GM12874 (cell line): ENCODE results near the gene SMIM44.

ENCODE experiments used
- TF ChIP-seq, protein P1 (sequence below): IDR thresholded peaks from 2 replicates; pipeline ENCODE4 v1.5.1; 2011; ENCODE audit warnings: low read depth, mild to moderate bottlenecking, control low read depth, low read length, moderate library complexity; ENCODE audit not compliant: insufficient read depth

The SMIM44 gene

DNA sequence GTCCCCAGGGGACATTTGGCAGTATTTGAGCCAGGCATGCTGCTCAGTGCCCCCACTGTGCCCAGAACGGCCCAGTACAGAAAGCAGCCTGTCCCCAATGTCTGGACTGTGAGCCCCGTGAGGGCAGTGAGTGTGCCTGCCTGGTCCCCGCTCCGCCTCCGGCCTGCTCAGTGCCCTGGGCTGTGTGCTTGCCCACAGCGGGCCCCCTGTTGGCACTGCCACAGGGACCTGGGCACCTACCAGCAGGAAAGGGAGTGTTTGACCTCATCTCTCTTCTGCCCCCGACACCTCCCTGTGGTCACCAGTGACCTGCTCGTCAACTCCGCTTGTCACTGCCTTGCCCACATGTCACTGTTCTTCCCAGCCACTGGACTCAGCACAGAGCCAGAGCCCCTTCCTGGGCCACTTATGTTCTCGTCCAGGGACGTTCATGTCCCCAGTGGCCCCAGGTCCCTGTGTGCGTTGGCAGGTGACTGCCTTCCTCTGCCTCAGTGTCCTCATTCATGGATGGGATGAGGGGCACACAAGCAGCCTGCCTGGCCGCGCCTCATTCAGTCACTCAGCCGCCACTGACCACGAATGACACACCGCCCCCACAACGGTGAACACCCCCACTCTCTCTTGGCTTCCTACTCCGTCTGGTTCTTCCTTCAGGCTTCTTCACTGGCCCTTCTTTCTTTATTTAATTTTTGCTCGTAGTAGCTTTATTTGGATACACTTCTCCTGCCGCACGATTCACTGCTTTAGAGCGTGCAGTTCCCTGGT, 25.7 kb upstream of the SMIM44 start:
- TF ChIP-seq, protein P1, sequence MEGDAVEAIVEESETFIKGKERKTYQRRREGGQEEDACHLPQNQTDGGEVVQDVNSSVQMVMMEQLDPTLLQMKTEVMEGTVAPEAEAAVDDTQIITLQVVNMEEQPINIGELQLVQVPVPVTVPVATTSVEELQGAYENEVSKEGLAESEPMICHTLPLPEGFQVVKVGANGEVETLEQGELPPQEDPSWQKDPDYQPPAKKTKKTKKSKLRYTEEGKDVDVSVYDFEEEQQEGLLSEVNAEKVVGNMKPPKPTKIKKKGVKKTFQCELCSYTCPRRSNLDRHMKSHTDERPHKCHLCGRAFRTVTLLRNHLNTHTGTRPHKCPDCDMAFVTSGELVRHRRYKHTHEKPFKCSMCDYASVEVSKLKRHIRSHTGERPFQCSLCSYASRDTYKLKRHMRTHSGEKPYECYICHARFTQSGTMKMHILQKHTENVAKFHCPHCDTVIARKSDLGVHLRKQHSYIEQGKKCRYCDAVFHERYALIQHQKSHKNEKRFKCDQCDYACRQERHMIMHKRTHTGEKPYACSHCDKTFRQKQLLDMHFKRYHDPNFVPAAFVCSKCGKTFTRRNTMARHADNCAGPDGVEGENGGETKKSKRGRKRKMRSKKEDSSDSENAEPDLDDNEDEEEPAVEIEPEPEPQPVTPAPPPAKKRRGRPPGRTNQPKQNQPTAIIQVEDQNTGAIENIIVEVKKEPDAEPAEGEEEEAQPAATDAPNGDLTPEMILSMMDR: no peak

DNA sequence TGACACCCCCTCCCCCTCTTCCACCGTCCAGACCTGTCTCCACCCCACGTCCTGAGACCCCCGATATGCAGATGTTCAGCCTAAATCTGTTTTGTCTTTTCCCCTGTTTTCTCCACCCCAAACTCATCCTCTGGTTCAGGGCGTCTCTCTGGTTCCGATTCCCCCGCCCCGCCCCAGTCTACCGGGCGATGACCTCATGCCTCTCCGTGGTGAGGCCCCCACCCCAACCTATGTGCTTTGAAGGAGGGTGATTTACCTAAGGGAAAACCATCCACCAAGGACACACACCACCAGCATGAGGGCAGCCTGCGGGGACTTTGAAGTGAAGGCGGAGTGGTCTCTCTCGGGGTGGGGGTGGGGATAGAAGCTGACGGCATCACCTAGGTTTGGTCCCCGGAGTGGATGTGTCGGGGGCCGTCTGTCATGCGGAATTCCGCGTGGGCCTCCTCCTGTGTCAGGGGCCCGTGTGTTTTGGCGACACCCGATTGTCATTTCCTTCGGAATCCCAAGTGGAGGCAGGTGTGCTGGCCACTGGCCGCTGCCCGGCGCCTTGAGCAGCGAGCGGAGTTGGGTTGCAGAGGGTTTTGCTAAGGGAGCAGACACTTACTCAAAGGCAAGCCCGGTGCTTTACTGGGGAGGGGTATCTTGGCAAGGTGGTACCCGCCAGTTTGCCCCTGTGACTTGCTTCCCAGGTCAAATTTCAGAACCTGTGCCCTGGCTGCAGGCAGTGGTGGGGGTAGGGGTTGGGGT, 24.3 kb upstream of the SMIM44 start:
- TF ChIP-seq, protein P1: no peak

DNA sequence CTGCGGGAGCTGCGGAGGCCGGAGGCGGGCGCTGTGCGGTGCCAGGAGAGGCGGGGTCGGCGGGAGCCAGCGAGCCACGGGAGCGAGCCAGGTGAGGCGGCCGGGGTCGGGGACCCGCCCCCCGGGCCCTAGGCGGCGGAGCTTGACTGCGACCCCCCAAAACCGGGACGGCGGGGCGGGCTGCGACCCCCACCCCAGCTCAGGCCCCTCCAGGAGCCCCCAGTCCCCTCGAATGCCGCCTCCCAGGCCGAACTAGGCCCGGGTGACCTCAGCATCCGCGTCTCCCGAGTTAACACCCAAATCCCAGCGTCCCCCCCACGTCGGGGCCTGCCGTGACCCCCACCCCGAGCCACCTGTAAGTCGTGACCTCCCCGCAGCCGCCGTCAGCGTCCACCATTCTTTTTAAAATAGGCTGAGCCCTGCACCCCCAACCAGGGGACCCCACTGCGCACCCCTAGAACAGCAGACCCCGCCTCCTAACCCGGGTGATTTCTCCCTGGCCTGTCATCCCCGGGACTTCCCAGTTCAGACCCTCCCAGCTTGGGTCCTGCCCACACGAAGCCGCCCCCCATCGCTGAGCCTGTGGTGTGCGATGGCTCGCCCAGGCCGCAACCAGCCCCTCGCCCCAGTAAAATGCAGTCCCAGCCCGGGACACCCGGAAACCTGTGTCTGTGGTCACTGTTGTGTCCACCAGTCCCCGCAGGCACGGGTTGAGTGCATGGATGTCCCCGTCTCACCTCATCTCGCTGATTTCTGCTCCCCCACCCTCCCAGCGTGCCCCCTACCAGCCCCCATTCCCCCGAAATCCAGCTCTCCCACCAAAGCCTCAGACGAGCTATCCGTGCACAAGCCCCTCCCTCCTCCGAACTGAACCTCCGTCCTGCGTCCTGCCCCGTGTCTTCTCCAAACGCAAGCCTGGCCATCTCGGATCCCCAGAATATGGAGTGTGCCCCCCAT, 23.4 kb upstream of the SMIM44 start:
- TF ChIP-seq, protein P1: no peak

DNA sequence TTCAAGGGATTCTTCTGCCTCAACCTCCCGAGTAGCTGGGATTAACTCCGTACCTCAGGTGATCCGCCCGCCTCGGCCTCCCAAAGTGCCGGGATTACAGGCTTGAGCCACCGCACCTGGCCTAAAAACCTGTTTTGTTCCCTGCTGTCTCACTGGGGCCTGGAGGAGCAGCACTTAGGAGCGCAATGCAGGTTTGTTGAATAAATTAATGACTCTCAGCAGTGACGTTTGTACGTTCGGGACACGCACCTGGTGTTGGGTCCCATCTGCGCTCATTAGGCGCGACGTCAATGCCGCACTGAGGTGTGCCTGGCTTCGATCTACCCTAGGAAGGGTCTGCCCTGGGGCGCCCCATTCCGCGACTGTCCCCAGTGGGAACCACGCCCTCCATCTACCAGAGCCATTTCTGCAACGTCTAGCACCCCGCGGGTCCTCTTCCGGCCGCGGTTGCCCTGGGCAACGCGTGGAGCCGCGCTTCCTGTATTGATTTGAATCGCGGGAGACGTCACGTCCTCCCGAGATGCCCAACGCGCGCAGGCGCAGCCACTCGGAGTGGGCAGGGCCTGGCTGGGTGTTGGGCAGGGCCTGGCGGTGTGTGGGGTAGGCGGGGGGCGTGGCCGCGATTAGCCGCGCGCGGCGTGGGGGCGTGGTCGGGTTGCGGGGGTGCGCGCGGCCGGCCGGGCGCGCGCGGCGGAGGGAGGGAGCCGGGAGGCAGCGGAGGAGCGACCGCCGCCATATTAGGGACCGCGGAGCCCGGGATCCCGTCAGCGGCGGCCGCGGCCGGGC, 22.6 kb upstream of the SMIM44 start, which contains the start of gene FZR1:
FZR1 (plus strand) TSS at position 714 of the 786 bp plus-strand sequence. CDS start 16,679 bp downstream, outside the sequence.
- TF ChIP-seq, protein P1: no peak

DNA sequence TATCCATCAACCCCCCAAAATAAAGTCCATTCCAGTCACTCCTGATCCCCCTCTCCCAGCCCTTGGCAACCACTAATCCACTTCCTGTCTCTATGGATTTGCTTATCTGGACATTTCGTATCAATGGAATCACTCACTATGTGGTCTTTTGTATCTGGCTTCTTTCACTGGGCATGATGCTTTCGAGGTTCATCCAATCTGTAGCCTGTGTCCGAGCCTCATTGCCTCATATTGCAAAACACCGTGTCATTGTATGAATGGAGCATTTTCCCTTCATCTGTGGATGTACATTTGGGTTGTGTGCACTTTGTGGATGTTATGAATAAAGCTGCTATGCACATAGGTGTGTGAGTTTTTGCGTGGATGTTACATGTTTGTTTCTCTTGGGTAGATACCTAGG, 21.5 kb upstream of the SMIM44 start:
- TF ChIP-seq, protein P1: no peak

DNA sequence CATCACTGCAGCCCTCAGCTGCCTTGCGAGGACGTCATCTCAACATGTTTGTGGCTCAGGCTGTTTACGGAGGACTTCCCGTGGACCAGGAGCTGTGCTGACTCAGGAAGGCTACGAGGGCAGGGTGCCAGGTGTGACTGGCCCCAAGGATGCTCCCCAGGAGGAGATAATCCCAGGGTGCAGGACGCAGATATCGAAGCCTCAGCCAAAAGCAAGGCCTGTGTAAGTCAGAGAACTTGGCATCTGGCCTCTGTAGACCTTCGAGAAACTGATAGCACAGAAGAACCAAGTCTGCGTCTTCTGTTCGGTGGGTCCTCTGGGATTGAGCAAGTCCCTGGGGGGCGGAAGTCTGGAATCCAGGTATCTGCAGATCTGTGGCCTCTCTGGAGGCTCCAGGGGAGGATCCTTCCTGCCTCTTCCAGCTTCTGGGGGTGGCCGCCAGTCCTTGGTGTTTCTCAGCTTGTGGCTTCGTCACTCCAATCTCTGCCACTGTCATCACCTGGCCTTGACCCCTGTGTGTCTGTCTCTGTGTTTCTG, 19.9 kb upstream of the SMIM44 start:
- TF ChIP-seq, protein P1: no peak
